Ovary (tissue), 3 donors: ENCODE results near the gene TMEM169.

ENCODE experiments used
- CTCF ChIP-seq, 3 donors: fragments of 450-650 bp in 2 of 3; fragments of 200-600 bp in 1 of 3; IDR thresholded peaks; one replicate each; pipeline versions ENCODE4 v1.5.1 to v1.8.0; 2016 to 2022; ENCODE audit warnings: antibody characterized with exemption in 3 of 3, mild to moderate bottlenecking in 1 of 3
- EP300 ChIP-seq: sonication (generic); formaldehyde crosslinking; IDR thresholded peaks from one replicate; pipeline ENCODE4 v1.6.1; 2017; ENCODE audit warnings: antibody characterized with exemption
- POLR2A ChIP-seq: fragments of 450-650 bp; IDR thresholded peaks from one replicate; pipeline ENCODE4 v1.6.1; 2017; ENCODE audit warnings: antibody characterized with exemption, mild to moderate bottlenecking, moderate library complexity
- donor health status: DM: no; HTN: no; CAD: no.

GRCh38 chr2:216108310-216108966 is 26.7 kb downstream of the TMEM169 start:
- TF ChIP-seq CTCF (IDR thresholded peaks at IDR 0.05) (no peak), POLR2A (no peak), EP300 (no peak)
